Fibroblast of pulmonary artery (primary cell): ENCODE results near the gene RHBDD1.
A peak's percentile ranks its signal among the peaks of the same experiment; 100 is the strongest.

Experiments used
- DNase-seq: peaks from one replicate; pipeline ENCODE4 v3.0.0-alpha.2; 2010; ENCODE audit warnings: low read depth
- H3K4me3 ChIP-seq: replicated peaks from 2 replicates; pipeline ENCODE4 v1.5.1; 2011; ENCODE audit warnings: low read depth, mild to moderate bottlenecking, control low read depth, low read length, moderate library complexity
- CTCF ChIP-seq: IDR thresholded peaks from 2 replicates; pipeline ENCODE4 v1.5.1; 2011; ENCODE audit warnings: mild to moderate bottlenecking, control low read depth, low read length, inconsistent platforms; ENCODE audit errors: missing control alignments

The RHBDD1 gene

GRCh38 chr2:226791487-226792081 is 44.3 kb upstream of the RHBDD1 start:
- peak; percentile 78 for DNase-seq
- H3K4me3 ChIP-seq, result peak overlapping the region; percentile 65
- TF ChIP-seq CTCF, result no peak

- DNase-seq, result peak; percentile 19
- H3K4me3 ChIP-seq, result peak overlapping the region; percentile 65
- no peak for TF ChIP-seq CTCF
Measured at GRCh38 chr2:226792155-226792881, 43.5 kb upstream of the RHBDD1 start.

GRCh38 chr2:226793646-226794045 is 42.2 kb upstream of the RHBDD1 start:
- no peak for DNase-seq
- TF ChIP-seq CTCF, result no peak
- H3K4me3 ChIP-seq, result peak overlapping the region; percentile 65

GRCh38 chr2:226794196-226794661 is 41.6 kb upstream of the RHBDD1 start:
- no peak for TF ChIP-seq CTCF
- peak overlapping the region; percentile 65 for H3K4me3 ChIP-seq
- DNase-seq, result peak; percentile 43

- peak overlapping the region; percentile 65 for H3K4me3 ChIP-seq
- TF ChIP-seq CTCF, result peak; percentile 7
- peak; percentile 74 for DNase-seq
Measured at GRCh38 chr2:226794751-226795171, 41.1 kb upstream of the RHBDD1 start.

GRCh38 chr2:226795281-226796011 is 40.4 kb upstream of the RHBDD1 start:
- no peak for DNase-seq
- H3K4me3 ChIP-seq, result peak overlapping the region; percentile 65
- TF ChIP-seq CTCF, result peak; percentile 6
